GM18502 (cell line): ENCODE data around the gene JOSD2.
"Not testable (repeated sequence)": the region's sequence is repeated elsewhere in the genome, so short reads cannot be mapped to it uniquely, and the experiment has no call there.

Experiments
- ATAC-seq: cut with Tn5 transposase; IDR thresholded peaks from one replicate; pipeline ENCODE4 v1.9.1; 2021; ENCODE audit warnings: mild to moderate bottlenecking; ENCODE audit not compliant: unreplicated experiment, poor library complexity

JOSD2 gene

DNA sequence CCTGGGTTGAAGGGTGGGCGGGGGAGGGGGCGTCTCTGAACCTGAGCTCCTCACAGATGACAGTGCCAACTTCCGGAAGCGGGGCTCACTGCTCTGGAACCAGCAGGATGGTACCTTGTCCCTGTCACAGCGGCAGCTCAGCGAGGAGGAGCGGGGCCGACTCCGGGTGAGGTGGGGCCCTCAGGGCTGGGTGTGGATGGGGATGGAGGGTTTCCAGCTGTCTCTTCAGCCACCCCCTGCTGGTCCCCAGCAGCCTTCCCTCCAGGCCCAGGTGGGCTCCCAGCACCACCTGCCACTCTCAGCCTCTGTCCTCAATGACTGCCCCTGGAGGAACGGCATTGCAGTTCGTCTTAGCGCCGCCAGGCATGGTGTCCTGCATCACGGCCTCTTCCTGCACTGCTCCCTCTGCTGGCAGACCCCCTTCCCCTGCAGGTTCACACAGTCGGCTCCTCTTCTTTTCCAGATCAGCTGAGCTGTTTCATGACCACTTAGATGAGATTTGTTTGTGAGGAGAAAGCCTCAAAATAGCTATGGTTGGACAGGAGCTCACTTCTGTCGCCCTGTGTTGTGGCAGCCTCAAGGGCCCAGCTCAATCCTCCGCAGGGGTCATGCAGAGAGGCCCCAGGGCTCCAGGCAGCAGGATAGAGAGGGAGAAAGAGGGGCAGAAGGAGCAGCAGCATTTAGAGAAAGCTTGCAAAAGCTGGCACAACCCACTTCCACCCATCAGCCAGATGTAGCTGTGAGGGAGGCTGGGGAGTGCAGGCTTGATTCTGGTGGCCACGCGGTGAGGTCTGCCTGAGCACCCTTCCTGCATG, 31.9 kb downstream of the JOSD2 start:
- no peak for ATAC-seq

DNA sequence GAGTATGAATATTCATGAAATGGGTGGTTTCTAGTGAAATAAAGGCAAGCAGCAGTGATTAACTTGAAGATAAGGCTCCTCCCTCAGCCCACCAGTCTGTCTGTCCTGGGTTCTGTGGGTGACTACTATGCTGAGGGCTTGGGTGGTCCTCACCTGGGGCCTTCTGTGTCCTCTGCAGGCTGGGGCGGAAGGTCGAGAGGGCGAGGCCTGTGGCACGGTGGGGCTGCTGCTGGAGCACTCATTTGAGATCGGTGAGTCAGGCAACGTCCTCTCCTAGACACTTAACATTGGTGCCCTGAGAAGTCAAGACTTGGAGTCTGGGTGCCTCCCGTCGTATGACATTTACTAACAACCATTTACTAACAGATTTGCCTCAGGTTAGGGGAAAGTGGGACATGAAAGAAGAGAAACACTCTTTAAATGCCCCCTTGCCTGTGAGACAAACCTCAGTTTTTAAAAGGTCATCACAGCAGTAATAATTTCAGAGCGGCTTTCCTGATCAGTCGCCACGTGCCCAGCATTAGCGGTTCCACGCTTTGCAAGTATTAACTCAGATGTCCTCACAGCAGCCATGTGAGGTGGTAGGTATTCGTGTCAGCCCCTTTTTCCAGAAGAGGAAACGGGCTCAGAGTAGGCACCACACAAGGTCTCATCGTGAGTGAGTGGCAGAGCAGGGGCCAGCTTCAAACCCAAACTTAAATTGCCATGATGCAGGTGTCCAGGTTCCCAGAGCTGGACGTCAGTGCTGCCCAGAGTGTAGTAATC, 33.1 kb downstream of the JOSD2 start:
- ATAC-seq, result no peak

DNA sequence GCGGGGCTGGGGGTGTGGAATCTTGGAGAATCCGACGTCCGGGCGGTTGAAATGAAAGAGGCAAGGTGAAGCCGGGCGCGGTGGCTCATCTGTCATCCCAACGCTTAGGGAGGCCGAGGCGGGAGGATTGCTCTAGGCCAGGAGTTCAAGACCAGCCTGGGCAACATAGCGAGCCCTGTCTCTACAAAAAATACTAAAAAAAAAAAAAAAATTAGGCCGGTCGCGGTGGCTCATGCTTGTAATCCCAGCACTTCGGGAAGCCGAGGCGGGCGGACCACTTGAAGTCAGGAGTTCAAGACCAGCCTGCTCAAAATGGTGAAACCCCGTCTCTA, 34.1 kb downstream of the JOSD2 start:
- no peak for ATAC-seq

DNA sequence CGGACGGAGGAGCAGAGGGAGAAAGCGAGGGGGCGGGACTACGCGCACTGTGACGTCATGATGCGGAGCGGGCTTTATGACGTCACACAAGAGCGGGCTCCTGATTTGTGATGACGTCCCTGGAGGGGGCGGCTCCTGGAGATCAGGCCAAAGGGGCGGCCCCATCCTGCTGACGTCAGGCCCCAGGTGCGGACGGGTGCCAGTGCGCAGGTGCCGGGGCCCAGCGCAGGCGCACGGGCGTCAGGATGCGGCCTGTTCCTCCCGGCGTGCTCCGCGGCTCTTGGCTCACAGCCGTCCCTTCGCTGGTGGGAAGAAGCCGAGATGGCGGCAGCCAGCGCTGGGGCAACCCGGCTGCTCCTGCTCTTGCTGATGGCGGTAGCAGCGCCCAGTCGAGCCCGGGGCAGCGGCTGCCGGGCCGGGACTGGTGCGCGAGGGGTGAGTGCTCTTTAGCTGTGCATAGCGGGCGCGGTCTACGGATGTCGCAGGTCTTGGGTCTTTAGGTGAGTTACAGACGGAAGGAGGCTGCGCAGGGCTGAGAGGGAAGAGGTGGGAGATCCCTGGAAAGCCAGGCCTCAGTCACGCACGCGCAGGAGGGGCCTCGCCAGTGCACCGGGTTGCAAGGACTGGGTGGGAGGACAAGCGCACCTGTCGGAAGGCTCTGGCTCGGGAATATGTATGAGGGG, 34.6 kb downstream of the JOSD2 start, which contains the start of the genes EMC10 and GARIN5A:
Gene EMC10, plus strand, starts transcription at position 284 of the 683 bp plus-strand sequence. Its CDS starts 38 bp downstream, at position 322.
Gene GARIN5A, minus strand, starts transcription at position 625 of the 683 bp plus-strand sequence. Its CDS starts 460 bp downstream, at position 165.
- peak; percentile 90 for ATAC-seq

DNA sequence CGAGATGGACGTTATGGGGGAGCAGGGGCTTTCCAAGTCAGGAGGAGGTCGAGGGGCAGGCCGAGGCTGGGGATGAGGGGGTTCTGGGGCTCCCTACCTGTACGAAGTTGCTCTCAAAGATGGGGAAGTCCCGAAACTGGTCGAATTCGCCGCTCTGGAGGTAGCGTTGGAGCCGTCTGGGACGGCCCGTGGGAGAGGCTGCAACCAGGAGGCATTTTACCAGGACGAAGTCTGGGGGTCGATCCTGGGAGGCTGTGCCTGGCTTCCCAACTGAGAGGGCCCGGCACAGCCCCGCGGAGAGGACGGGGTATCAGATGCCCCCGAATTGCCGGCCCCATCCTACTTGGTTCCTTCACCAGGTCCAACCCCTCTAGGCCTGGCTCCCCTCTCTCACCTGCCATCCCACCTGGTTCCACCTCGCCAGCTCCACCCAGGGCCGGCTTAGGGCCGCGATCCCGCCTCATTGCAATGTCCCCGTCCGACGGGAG, 35.2 kb downstream of the JOSD2 start:
- ATAC-seq, result no peak

DNA sequence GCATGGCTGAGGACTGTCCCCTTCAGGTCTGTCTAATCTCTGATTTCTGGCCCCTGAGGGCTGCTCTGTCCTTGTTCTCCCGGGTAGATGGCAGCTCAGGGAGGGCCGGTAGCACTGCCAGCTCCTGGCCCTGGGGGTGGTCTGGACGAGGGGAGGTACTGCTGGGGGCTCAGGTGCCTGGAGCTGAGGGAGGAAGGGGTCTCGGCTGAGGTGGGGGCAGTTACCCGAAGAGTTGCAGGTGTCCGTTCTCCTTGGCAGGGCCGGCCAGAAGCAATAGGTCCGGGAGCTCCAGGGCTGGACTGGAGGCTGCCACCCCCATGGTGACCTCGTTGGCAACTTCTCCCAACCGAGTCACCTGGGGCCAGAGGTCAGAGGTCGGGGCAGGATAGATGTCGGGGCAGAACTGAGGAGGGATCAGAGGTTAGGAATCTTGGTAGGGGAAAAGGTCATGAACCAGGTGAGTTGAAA, 35.9 kb downstream of the JOSD2 start:
- ATAC-seq, result no peak

DNA sequence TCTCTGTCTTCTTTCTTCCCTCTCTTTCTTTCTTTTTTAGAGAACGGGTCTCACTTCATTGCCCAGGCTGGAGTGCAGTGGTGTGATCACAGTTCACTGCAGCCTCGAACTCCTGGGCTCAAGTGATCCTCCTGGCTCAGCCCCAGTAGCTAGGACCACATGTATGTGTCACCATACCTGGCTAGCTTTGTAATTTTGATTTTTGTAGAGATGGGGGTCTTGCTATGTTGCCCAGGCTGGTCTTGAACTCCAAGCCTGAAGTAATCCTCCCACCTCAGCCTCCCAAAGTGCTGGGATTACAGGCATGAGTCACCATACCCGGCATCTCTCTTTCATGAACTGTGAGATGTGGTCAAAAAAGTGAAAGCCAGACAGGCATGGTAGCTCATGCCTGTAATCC, 37.7 kb downstream of the JOSD2 start:
- ATAC-seq, result not testable (repeated sequence)

DNA sequence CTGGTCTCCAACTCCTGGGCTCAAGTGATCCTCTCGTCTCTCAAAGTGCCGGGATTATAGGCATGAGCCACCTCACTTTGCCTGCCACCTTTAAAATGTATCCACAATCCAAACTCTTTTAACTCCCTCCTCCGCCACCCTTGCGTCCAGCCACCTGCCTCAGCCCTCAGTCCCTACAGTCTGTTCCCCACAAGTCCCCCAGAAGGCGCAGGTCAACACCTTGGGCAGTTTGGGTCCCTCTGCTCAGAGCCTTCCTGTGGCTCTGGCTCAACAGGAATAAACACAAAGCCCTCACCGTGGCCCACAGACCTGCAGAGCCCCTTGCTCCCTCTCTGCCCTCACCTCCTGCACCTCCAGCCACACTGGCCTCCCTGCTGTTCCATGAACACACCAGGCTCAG, 42.2 kb downstream of the JOSD2 start:
- no peak for ATAC-seq

DNA sequence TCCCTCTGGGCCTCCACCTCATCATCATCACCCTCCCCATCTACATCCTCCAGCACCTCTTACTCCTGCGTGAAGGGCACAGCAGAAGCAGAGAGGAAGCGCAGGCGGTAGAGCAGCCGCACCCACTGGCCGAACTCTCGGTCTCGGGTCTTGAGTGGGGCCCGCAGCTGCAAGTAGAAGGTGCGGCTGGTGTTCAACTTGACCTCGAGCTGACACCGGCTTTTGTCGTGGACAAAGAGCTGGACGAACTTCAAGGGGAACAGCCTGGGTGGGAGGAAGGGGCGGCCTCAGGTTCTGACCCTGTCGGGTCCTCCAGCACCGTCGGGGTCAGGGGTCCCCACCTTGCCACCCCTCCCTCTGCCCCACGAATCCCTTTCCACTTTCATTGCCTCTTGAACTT, 43.4 kb downstream of the JOSD2 start:
- no peak for ATAC-seq

DNA sequence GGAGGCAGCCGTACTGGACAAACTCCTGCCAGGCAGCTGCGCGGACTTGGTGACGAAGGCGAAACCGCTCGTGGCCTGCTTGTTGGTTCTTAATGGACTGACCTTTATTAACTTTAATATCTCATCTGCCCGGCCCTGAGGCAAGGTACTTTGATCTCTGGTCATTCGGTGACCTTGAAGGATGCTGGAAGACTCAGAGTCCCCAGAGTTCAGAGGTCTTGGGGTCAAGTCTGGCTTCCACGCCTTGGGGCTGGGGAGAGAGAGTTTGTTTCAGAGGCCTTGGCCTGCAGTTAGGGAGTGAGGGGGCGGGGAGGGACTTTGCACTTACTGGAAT, 44.3 kb downstream of the JOSD2 start:
- ATAC-seq, result no peak

DNA sequence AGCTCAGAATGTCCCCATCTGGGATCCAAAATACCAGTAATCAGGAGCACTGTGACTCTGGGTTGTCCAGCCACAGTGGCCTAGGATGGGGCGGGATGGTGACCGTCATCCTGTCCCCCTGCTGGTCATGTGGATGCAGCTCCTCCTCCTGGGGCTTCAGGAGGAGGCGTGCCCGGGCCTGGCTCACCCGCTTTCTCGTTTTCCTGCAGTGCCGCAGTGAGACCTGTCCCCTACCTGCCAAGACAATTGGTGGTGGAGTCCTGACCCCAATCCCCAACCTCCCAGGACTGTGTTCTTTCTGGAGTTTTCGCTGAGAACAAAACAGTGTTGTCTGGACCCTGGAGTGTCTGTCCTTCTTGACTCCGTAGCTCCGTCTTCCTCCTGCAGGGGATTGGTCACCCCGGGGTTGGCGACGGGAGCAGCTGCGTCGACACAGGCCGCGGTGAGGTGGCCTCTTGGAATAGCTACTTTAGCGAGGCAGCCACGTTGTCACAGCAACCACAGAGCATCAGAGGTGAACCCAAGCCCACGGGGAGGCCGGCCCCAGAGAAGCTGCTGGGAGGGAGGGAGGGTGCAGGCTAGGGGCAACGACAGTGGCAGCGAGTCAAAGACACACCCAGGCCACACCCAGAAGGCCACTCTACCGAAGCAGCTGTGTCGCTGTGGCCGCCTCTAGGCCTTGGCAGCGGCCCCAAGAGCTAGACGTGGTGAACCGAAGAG, 44.8 kb downstream of the JOSD2 start:
- no peak for ATAC-seq

DNA sequence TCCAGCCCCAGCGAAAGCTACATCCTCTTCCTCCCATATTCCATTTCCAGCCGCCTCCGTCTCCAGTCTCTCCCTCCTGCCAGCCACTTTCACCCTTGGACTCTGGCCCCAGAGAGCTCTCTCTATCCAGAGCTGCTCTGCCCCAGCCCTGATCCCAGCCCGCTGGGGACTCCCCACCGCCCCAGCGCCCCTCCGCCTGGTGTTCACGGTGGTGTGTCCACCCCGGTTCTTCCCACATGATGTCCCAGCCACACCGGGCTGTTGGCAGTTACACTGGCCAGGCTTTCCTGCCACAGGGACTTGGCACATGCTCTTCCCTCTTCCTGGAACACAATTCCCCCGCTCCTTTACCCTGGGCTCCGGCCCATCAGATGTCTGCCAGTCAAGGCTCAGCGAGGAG, 46.0 kb downstream of the JOSD2 start:
- ATAC-seq, result no peak

DNA sequence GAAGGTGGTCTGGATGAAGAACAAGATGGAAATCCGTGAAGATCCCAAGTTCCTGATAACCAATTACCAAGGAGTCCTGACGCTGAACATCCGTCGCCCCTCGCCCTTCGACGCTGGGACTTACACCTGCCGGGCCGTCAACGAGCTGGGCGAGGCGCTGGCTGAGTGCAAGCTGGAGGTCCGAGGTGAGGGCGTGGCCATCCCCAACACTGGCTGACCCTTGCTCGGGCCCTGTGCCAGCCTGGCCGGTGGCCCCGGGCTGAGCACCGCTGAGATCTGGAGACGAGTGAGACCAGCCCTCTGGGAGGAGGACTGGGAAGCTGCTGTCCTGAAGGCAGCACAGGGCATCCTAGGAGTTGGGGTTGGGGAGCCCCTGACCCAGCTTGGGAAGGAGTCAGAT, 46.6 kb downstream of the JOSD2 start:
- ATAC-seq, result no peak

DNA sequence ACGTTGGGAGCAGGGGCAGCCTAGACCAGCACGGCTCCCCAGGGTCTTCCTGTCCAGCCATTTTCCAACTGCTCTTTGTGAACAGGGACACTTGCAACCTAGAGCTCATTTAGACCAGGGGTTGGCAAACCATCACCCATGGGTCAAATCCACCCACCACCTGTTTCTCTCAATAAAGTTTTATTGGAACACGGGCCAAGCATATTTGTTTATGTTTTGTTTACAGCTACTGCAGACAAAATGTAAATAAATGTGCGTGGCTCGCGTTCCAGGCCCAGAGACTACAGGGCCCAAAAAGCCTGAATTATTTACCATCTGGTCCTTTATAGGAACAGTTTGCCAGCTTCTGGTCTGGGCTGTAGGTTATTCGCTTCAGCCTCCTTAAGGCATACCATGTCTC, 48.0 kb downstream of the JOSD2 start:
- ATAC-seq, result no peak

DNA sequence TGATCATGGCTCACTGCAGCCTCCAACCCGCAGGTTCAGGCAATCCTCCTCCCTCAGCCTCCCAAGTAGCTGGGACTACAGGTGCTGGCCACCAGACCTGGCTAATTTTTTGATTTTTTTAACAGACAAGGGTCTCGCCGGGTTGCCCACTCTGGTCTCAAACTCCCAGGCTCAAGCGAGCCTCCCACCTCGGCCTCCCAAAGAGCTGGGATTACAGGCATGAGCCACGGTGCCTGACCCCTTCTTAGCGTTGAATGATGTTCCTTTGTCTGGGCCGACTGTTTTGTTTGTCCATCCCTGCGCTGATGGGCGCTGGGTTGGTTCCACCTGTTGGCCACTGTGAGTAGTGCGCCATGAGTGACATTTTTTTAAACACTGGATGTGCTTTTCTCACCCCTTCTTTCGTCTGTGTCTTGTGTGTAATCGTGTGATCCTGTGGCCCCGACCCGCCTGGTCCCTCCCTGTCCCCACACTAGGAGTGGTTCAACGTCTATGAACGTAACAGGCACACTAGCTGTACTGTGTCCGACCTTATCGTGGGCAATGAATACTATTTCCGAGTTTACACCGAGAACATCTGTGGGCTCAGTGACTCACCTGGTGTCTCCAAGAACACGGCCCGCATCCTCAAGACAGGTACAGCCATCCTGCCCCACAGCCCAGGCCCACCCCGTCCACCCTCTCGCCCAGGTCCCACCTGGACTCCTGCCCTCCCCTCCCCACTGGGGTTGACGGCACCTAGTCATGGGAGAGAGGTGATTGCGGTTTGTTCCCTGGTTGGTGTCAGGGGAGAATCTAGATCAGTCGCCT, 49.7 kb downstream of the JOSD2 start:
- no peak for ATAC-seq

DNA sequence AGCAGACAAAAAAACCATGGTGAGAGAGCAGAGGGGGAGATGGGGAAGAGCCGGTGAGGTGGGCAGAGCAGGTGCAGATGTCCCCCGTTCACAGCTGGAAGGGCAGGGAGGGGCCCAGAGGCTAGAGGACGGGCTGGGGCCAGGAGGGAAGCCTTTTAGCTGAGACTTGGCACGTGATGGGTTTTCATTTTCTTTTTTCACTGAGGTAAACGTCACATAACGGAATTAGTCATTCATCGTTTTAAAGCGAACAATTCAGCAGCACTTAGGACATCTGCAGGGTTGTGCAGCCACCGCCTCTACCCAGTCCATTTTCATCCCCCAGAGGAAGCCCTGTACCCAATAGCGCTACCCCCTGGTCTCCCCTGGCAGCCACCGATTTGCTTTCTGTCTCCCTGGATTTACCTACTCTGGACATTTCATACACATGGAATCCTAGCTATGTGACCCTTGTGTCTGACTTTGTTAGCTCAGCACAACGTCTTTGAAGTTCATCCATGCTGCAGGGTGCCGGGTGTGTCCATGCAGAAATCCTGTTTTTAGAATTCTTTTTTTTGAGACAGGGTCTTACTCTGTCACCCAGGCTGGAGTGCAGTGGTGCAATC, 50.7 kb downstream of the JOSD2 start:
- ATAC-seq, result peak; percentile 43

DNA sequence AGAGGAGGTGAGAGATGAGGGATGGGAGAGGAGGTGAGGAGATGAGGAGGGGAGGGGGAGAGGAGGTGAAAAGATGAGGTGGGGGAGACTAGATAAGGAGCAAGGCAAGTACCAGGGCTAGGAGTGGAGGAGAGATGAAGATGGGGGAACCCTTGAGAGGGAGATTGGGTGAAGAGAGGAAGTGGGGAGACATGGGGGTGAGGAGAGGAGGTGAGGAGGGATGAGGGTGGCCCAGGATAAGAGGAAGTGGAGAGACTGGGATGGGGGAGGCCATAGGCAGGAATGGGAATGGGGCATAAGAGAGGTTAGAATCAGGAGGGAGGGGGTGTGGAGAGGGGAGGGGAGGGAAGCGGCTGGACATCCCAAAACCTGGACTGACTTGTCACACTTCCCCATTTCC, 51.4 kb downstream of the JOSD2 start:
- ATAC-seq, result no peak

DNA sequence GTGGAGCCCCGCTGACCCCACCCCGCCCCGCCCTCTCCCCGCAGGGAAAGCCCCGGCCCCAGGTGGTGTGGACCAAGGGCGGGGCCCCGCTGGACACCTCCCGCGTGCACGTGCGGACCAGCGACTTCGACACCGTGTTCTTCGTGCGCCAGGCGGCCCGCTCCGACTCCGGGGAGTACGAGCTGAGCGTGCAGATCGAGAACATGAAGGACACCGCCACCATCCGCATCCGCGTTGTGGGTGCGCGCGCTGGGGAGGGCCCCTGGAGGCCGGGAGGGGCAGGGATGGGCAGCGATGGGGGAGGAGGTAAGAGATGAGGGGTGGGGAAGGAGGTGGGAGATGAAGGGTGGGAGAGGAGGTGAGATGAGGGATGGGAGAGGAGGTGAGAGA, 51.9 kb downstream of the JOSD2 start:
- ATAC-seq, result no peak

DNA sequence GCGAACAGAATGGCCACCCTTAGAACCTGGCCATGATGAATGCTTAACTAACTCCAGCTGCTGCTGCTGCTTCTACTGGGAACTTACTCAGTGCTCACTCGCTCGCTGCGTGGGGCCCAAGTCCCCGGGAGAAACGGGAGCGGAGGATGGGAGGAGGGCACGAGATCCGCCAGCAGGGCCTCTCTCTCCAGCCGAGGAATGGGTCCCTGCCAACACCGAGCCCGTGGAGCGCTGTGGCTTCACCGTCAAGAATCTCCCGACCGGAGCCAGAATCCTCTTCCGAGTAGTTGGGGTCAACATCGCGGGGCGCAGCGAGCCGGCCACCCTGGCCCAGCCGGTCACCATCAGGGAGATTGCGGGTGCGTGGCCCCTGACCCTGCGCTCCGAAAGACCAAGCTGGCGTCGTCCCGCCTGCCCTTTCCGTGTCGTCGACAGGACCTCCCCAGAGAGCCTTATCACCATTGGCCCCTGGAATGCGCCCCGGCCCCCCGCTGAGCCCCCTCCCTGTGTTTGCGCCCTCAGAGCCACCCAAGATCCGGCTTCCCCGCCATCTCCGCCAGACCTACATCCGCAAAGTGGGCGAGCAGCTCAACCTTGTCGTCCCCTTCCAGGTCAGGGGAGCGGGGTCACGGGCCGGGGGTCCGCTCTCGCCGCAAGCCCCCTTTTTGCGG, 52.5 kb downstream of the JOSD2 start:
- ATAC-seq, result no peak
